Measurements from ENCODE around the gene PCNP.

GRCh38 chr3:101556064-101556463 is 17.9 kb upstream of the PCNP start:
- TF ChIP-seq, protein P1, sequence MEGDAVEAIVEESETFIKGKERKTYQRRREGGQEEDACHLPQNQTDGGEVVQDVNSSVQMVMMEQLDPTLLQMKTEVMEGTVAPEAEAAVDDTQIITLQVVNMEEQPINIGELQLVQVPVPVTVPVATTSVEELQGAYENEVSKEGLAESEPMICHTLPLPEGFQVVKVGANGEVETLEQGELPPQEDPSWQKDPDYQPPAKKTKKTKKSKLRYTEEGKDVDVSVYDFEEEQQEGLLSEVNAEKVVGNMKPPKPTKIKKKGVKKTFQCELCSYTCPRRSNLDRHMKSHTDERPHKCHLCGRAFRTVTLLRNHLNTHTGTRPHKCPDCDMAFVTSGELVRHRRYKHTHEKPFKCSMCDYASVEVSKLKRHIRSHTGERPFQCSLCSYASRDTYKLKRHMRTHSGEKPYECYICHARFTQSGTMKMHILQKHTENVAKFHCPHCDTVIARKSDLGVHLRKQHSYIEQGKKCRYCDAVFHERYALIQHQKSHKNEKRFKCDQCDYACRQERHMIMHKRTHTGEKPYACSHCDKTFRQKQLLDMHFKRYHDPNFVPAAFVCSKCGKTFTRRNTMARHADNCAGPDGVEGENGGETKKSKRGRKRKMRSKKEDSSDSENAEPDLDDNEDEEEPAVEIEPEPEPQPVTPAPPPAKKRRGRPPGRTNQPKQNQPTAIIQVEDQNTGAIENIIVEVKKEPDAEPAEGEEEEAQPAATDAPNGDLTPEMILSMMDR (IDR thresholded peaks at IDR 0.05) = no peak
- no peak for TF ChIP-seq POLR2AphosphoS5 (IDR thresholded peaks at IDR 0.05; ENCODE audit: low read depth, low read length)
- no peak for TF ChIP-seq TCF7L2 (IDR thresholded peaks at IDR 0.05; ENCODE audit: low read depth, low read length)
- no peak for TF ChIP-seq SIN3A (IDR thresholded peaks at IDR 0.05; ENCODE audit: borderline replicate concordance, insufficient read depth, low read depth, low read length)
- no peak for TF ChIP-seq REST (IDR thresholded peaks at IDR 0.05; ENCODE audit: insufficient read depth in 1 of 2, low read depth in 2 of 2, low read length in 1 of 2)
